HEK293 (cell line): ENCODE data around the gene TMOD2.

Source experiments
- CTCF ChIA-PET: fragments of 350-600 bp; formaldehyde crosslinking; extraction: SDS; loops from one replicate; lab custom pipeline; 2021; ENCODE audit warnings: antibody characterized with exemption; lab: Yijun Ruan, JAX
- POLR2A ChIA-PET: fragments of 300-600 bp; formaldehyde crosslinking; extraction: SDS; loops from one replicate; lab custom pipeline; 2020; ENCODE audit warnings: antibody characterized with exemption, inconsistent platforms; lab: Yijun Ruan, JAX
- H3K27ac ChIP-seq: fragments of 200-500 bp; sonication (Bioruptor generic); 2 replicates; pipeline ENCODE4 v1.5.1; 2014; ENCODE audit warnings: low read depth, low read length, control low read depth, inconsistent platforms; ENCODE audit errors: extremely low read depth
- H3K36me3 ChIP-seq, 2 experiments: fragments of 200-500 bp in 1 of 2; sonication (Bioruptor generic) in 1 of 2; 1 replicate in 1 of 2; 2 replicates in 1 of 2; pipeline ENCODE4 v1.5.1; 2014 to 2017; ENCODE audit warnings: inconsistent platforms in 2 of 2, low read length in 2 of 2; ENCODE audit not compliant: control insufficient read depth in 2 of 2, insufficient read depth in 1 of 2
- H3K4me1 ChIP-seq: fragments of 200-500 bp; sonication (Bioruptor generic); 2 replicates; pipeline ENCODE4 v1.5.1; 2014; ENCODE audit warnings: mild to moderate bottlenecking, low read length, inconsistent platforms; ENCODE audit not compliant: control insufficient read depth, insufficient read depth
- H3K4me3 ChIP-seq: 2 replicates; pipeline ENCODE4 v1.5.1; 2011; ENCODE audit warnings: low read depth, mild to moderate bottlenecking, control low read depth, low read length, moderate library complexity
- H3K9me3 ChIP-seq: fragments of 200-500 bp; sonication (Bioruptor generic); 2 replicates; pipeline ENCODE4 v1.5.1; 2014; ENCODE audit warnings: low read depth, low read length, inconsistent platforms; ENCODE audit not compliant: control insufficient read depth, insufficient read depth
- GLIS1 ChIP-seq: fragments of 450-650 bp; formaldehyde crosslinking; IDR thresholded peaks from 2 replicates; pipeline ENCODE4 v1.5.1; 2016; ENCODE audit warnings: missing biosample characterization, missing genetic modification characterization
- GLIS2 ChIP-seq: fragments of 450-650 bp; formaldehyde crosslinking; IDR thresholded peaks from 2 replicates; pipeline ENCODE4 v1.5.1; 2016; ENCODE audit warnings: missing biosample characterization, missing genetic modification characterization
- HOXC10 ChIP-seq: sonication (generic); formaldehyde crosslinking; IDR thresholded peaks from 2 replicates; pipeline ENCODE4 v1.8.1; 2023; ENCODE audit warnings: mild to moderate bottlenecking, missing genetic modification reagents
- IKZF3 ChIP-seq: fragments of 450-650 bp; IDR thresholded peaks from 2 replicates; pipeline ENCODE4 v1.5.0; 2018; ENCODE audit warnings: missing biosample characterization, mild to moderate bottlenecking, missing genetic modification characterization, moderate library complexity
- KLF8 ChIP-seq: fragments of 450-650 bp; formaldehyde crosslinking; IDR thresholded peaks from 2 replicates; pipeline ENCODE4 v1.5.1; 2016; ENCODE audit warnings: missing biosample characterization, missing genetic modification characterization
- OSR2 ChIP-seq: fragments of 450-650 bp; formaldehyde crosslinking; IDR thresholded peaks from 2 replicates; pipeline ENCODE4 v1.5.1; 2016; ENCODE audit warnings: missing biosample characterization, missing genetic modification characterization
- SP2 ChIP-seq: fragments of 450-650 bp; formaldehyde crosslinking; IDR thresholded peaks from 2 replicates; pipeline ENCODE4 v1.5.1; 2016; ENCODE audit warnings: missing biosample characterization, missing genetic modification characterization
- ZBTB17 ChIP-seq: fragments of 450-650 bp; formaldehyde crosslinking; IDR thresholded peaks from 2 replicates; pipeline ENCODE4 v1.5.1; 2016; ENCODE audit warnings: missing biosample characterization, missing genetic modification characterization
- ZEB2 ChIP-seq: fragments of 450-650 bp; formaldehyde crosslinking; IDR thresholded peaks from 2 replicates; pipeline ENCODE4 v1.5.1; 2016; ENCODE audit warnings: missing biosample characterization, missing genetic modification characterization
- ZIC2 ChIP-seq: fragments of 450-650 bp; formaldehyde crosslinking; IDR thresholded peaks from 2 replicates; pipeline ENCODE4 v1.5.1; 2016; ENCODE audit warnings: missing biosample characterization, missing genetic modification characterization
- ZNF169 ChIP-seq: fragments of 450-650 bp; formaldehyde crosslinking; IDR thresholded peaks from 2 replicates; pipeline ENCODE4 v1.5.1; 2016; ENCODE audit warnings: missing biosample characterization, missing genetic modification characterization
- ZNF341 ChIP-seq: fragments of 450-650 bp; formaldehyde crosslinking; IDR thresholded peaks from 2 replicates; pipeline ENCODE4; 2016; ENCODE audit warnings: low read depth, missing biosample characterization, missing genetic modification characterization
- ZNF600 ChIP-seq: fragments of 450-650 bp; formaldehyde crosslinking; IDR thresholded peaks from 2 replicates; pipeline ENCODE4 v1.5.1; 2016; ENCODE audit warnings: missing biosample characterization, missing genetic modification characterization
- ZNF629 ChIP-seq: fragments of 450-650 bp; formaldehyde crosslinking; IDR thresholded peaks from 2 replicates; pipeline ENCODE4 v1.5.1; 2017; ENCODE audit warnings: missing biosample characterization, missing genetic modification characterization
- ZXDB ChIP-seq: fragments of 450-650 bp; formaldehyde crosslinking; IDR thresholded peaks from 2 replicates; pipeline ENCODE4 v1.5.1; 2016; ENCODE audit warnings: missing biosample characterization, missing genetic modification characterization
- TF ChIP-seq, protein P1 (sequence below): fragments of 450-650 bp; formaldehyde crosslinking; IDR thresholded peaks from 2 replicates; pipeline ENCODE4 v1.5.1; 2016; ENCODE audit warnings: missing biosample characterization, missing genetic modification characterization, borderline replicate concordance
- TF ChIP-seq, protein P2 (sequence below): IDR thresholded peaks from 2 replicates; pipeline ENCODE4 v1.6.1; 2011; ENCODE audit warnings: mild to moderate bottlenecking, low read depth, low read length, borderline replicate concordance
- TF ChIP-seq, protein P3 (sequence below): fragments of 450-650 bp; formaldehyde crosslinking; IDR thresholded peaks from 2 replicates; pipeline ENCODE4 v1.5.1; 2017; ENCODE audit warnings: missing biosample characterization, missing genetic modification characterization
- TF ChIP-seq, protein P4 (sequence below): fragments of 450-650 bp; formaldehyde crosslinking; IDR thresholded peaks from 2 replicates; pipeline ENCODE4 v1.5.1; 2016; ENCODE audit warnings: missing biosample characterization, missing genetic modification characterization

The TMOD2 gene

GRCh38 chr15:51724673-51725072, 26.7 kb upstream of the TMOD2 start (continued):
- TF ChIP-seq, protein P1, sequence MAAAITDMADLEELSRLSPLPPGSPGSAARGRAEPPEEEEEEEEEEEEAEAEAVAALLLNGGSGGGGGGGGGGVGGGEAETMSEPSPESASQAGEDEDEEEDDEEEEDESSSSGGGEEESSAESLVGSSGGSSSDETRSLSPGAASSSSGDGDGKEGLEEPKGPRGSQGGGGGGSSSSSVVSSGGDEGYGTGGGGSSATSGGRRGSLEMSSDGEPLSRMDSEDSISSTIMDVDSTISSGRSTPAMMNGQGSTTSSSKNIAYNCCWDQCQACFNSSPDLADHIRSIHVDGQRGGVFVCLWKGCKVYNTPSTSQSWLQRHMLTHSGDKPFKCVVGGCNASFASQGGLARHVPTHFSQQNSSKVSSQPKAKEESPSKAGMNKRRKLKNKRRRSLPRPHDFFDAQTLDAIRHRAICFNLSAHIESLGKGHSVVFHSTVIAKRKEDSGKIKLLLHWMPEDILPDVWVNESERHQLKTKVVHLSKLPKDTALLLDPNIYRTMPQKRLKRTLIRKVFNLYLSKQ (tag by site-specific recombination), result no peak
- TF ChIP-seq ZXDB (tag by site-specific recombination), result no peak
- TF ChIP-seq, all 188 proteins: peak for 0

DNA sequence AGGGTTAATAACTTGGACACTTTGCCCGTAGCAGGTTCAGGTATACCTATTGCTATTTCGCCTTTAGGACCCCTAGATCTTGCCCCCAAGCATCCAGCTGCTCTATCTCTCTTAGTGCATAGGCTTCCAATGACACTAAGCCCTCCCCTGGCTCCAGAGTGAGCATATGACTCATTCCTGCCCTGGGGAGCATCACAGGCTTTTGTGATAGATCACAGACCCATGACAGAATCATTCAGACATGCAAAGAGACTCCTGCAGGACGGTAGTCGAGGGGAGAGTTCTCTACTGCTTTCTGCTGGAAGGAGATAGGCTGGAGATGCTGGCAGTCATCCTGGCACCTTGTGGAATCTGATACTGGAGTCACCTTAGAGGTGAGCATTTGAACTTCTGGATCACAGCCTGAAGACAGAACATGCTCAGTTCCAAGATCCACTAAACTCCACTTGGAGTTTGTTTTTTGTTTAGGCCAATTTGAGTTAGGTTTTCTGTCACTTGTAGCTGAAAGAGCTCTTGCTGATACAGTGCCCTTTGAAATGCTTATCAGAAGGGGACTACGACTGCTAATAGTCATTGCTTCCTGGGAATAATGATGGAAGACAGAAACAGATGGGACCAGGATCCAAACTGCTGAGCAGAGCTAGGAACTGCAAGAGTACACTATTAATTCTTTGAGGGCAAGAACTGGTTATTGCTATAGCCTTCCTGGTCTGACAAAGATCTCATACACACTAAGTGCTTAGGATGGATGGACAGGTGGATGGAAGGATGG, 24.9 kb upstream of the TMOD2 start:
- ChIA-PET CTCF (interaction anchor here (1.0 to 1.4 kb wide), 2 partner anchors 50 to 77 kb away, joined by 5 to 9 read pairs; no protein-coding TSS in a partner anchor), POLR2A (interaction anchor here (0.7 kb wide), 1 partner anchor 17 kb away, joined by 3 read pairs; no protein-coding TSS in a partner anchor)
- peak; percentile 88 for TF ChIP-seq ZBTB17 (tag by site-specific recombination)
- TF ChIP-seq, protein P2, sequence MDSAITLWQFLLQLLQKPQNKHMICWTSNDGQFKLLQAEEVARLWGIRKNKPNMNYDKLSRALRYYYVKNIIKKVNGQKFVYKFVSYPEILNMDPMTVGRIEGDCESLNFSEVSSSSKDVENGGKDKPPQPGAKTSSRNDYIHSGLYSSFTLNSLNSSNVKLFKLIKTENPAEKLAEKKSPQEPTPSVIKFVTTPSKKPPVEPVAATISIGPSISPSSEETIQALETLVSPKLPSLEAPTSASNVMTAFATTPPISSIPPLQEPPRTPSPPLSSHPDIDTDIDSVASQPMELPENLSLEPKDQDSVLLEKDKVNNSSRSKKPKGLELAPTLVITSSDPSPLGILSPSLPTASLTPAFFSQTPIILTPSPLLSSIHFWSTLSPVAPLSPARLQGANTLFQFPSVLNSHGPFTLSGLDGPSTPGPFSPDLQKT, result no peak
- peak; percentile 68 for TF ChIP-seq ZNF600
- peak; percentile 51 for TF ChIP-seq ZIC2
- TF ChIP-seq GLIS2 (tag by site-specific recombination), result peak; percentile 63; the same call in 1 of the 2 replicates
- peak; percentile 56 for TF ChIP-seq ZNF629 (tag by site-specific recombination)
- peak; percentile 40 for TF ChIP-seq SP2
- TF ChIP-seq ZNF169 (tag by site-specific recombination), result no peak
- peak; percentile 29; the same call in 1 of the 2 replicates for TF ChIP-seq IKZF3 (tag by site-specific recombination)
- TF ChIP-seq, protein P3, sequence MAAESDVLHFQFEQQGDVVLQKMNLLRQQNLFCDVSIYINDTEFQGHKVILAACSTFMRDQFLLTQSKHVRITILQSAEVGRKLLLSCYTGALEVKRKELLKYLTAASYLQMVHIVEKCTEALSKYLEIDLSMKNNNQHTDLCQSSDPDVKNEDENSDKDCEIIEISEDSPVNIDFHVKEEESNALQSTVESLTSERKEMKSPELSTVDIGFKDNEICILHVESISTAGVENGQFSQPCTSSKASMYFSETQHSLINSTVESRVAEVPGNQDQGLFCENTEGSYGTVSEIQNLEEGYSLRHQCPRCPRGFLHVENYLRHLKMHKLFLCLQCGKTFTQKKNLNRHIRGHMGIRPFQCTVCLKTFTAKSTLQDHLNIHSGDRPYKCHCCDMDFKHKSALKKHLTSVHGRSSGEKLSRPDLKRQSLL, result peak; percentile 72; the same call in 1 of the 2 replicates
- TF ChIP-seq GLIS1, result peak; percentile 92
- no peak for TF ChIP-seq ZNF341
- TF ChIP-seq KLF8, result peak; percentile 18; the same call in 1 of the 2 replicates
- peak; percentile 87 for TF ChIP-seq OSR2 (tag by site-specific recombination)
- TF ChIP-seq, protein P4, sequence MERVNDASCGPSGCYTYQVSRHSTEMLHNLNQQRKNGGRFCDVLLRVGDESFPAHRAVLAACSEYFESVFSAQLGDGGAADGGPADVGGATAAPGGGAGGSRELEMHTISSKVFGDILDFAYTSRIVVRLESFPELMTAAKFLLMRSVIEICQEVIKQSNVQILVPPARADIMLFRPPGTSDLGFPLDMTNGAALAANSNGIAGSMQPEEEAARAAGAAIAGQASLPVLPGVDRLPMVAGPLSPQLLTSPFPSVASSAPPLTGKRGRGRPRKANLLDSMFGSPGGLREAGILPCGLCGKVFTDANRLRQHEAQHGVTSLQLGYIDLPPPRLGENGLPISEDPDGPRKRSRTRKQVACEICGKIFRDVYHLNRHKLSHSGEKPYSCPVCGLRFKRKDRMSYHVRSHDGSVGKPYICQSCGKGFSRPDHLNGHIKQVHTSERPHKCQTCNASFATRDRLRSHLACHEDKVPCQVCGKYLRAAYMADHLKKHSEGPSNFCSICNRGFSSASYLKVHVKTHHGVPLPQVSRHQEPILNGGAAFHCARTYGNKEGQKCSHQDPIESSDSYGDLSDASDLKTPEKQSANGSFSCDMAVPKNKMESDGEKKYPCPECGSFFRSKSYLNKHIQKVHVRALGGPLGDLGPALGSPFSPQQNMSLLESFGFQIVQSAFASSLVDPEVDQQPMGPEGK (tag by site-specific recombination), result peak; percentile 64
- TF ChIP-seq HOXC10 (CRISPR knock-in tag), result no peak
- TF ChIP-seq ZEB2, result peak; percentile 47; the same call in 1 of the 2 replicates
- Histone ChIP-seq H3K36me3 (no peaks in the 10 kb centered on the region), H3K27ac (no peak overlapping the region), H3K9me3 (no peaks in the 10 kb centered on the region), H3K4me3 (no peak overlapping the region), H3K4me1 (no peaks in the 10 kb centered on the region; the same call in 1 of the 2 replicates)
